OCI-LY7 (cell line): ENCODE measurements around the gene PDCD1LG2. TPM values are rescaled to one million over a fixed set of nuclear protein-coding genes. Genes with fewer than 3 reads are reported as not detected.

ENCODE experiments used
- BruUV-seq: library from RNA; stranded (reverse); fragments of 400-500 nt; replicated peaks from 2 replicates; lab custom pipeline; 2021; lab: Mats Ljungman, UMichigan
- CTCF ChIA-PET: fragments of 300-600 bp; sonication (Branson Sonifier 250); formaldehyde crosslinking; loops from one replicate; lab custom pipeline; 2022; ENCODE audit warnings: antibody characterized with exemption; ENCODE audit not compliant: unreplicated experiment; lab: Charles Lee
- POLR2A ChIA-PET: fragments of 300-600 bp; sonication (Branson Sonifier 250); formaldehyde crosslinking; loops from one replicate; lab custom pipeline; 2022; ENCODE audit warnings: antibody characterized with exemption; lab: Charles Lee
- DNase-seq: peaks from one replicate; pipeline ENCODE4 v3.0.0-alpha.2; 2015; ENCODE audit warnings: low spot score
- H2AFZ ChIP-seq: fragments of 200-600 bp; sonication (generic), shearing (Covaris generic); 2 replicates; pipeline ENCODE4 v1.6.1; 2014; ENCODE audit warnings: mild to moderate bottlenecking, antibody characterized with exemption, low read length, moderate library complexity
- H3K27ac ChIP-seq: fragments of 200-600 bp; sonication (generic); 2 replicates; pipeline ENCODE4 v1.5.1; 2014; ENCODE audit warnings: mixed run types, low read depth, mild to moderate bottlenecking, moderate library complexity, low read length, inconsistent platforms; ENCODE audit not compliant: poor library complexity, severe bottlenecking
- H3K36me3 ChIP-seq: fragments of 200-600 bp; sonication (generic); 2 replicates; pipeline ENCODE4 v1.6.1; 2014; ENCODE audit warnings: mild to moderate bottlenecking, antibody characterized with exemption, low read length, moderate library complexity, mixed read lengths; ENCODE audit not compliant: insufficient read depth
- H3K4me1 ChIP-seq: fragments of 200-600 bp; sonication (generic); 2 replicates; pipeline ENCODE4 v1.5.1; 2014; ENCODE audit warnings: mild to moderate bottlenecking, low read length; ENCODE audit not compliant: insufficient read depth, poor library complexity, severe bottlenecking
- H3K4me2 ChIP-seq: fragments of 200-600 bp; sonication (generic); 2 replicates; pipeline ENCODE4 v1.6.1; 2014; ENCODE audit warnings: mild to moderate bottlenecking, low read length
- H3K4me3 ChIP-seq: fragments of 200-600 bp; sonication (generic); 2 replicates; pipeline ENCODE4 v1.5.1; 2014; ENCODE audit warnings: mild to moderate bottlenecking, low read depth, low read length; ENCODE audit not compliant: poor library complexity, severe bottlenecking
- H3K79me2 ChIP-seq: fragments of 200-600 bp; sonication (generic); 2 replicates; pipeline ENCODE4 v1.6.1; 2016; ENCODE audit warnings: low read depth, mild to moderate bottlenecking, low read length, moderate library complexity, mixed read lengths; ENCODE audit not compliant: insufficient read depth
- H3K9me2 ChIP-seq: fragments of 200-600 bp; sonication (generic); 2 replicates; pipeline ENCODE4 v1.6.1; 2016; ENCODE audit warnings: mild to moderate bottlenecking, low read length, mixed read lengths; ENCODE audit not compliant: insufficient read depth
- H3K9me3 ChIP-seq: fragments of 200-600 bp; sonication (generic); 2 replicates; pipeline ENCODE4 v1.6.1; 2014; ENCODE audit warnings: mild to moderate bottlenecking, mixed run types, low read length, mixed read lengths
- H4K20me1 ChIP-seq: fragments of 200-600 bp; sonication (generic); 2 replicates; pipeline ENCODE4 v1.6.1; 2014; ENCODE audit warnings: mild to moderate bottlenecking, antibody characterized with exemption, low read length, moderate library complexity, mixed read lengths; ENCODE audit not compliant: insufficient read depth
- CTCF ChIP-seq: fragments of 200-600 bp; sonication (generic); conservative IDR thresholded peaks from 2 replicates; pipeline ENCODE4 v1.5.1; 2014; ENCODE audit warnings: mild to moderate bottlenecking, antibody characterized with exemption, low read length, moderate library complexity, mixed read lengths
- EZH2phosphoT487 ChIP-seq: fragments of 200-600 bp; sonication (generic); IDR thresholded peaks from 2 replicates; pipeline ENCODE4 v1.6.1; 2018; ENCODE audit warnings: low read depth, borderline replicate concordance, mild to moderate bottlenecking, mixed run types, antibody characterized with exemption, low read length, moderate library complexity, mixed read lengths
- intact Hi-C: fragments of 100-400 bp; cut with micrococcal nuclease; formaldehyde crosslinking; loops from one replicate; pipeline ENCODE4 v1.10.0; 2022; ENCODE audit not compliant: unreplicated experiment
- total RNA-seq, 2 experiments: library from RNA; depleted of rRNA in 1 of 2; stranded (reverse); fragments of >200 nt in 1 of 2; shearing (Covaris generic) in 1 of 2; gene quantifications; 2 replicates each; pipeline ENCODE4 v1.2.3, GENCODE V29; 2014 to 2022

The PDCD1LG2 gene
- total RNA-seq, 2 experiments from 2014 or later, result not detected

GRCh38 chr9:5562806-5563416 is 52.6 kb downstream of the PDCD1LG2 start:
- H2AFZ ChIP-seq, result no peak overlapping the region
- DNase-seq, result no peak
- H3K9me3 ChIP-seq, result no peaks in the 10 kb centered on the region
- ChIA-PET CTCF (no interaction called here), POLR2A (interaction anchor here (0.8 to 1.2 kb wide), 2 partner anchors 9 to 33 kb away, joined by 4 read pairs; no protein-coding TSS in a partner anchor)
- TF ChIP-seq EZH2phosphoT487 (no peak), CTCF (no peak)
- no TSS peak for BruUV-seq
- H3K79me2 ChIP-seq, result no peaks in the 10 kb centered on the region
- intact Hi-C loops, result no loop called here
- no peaks in the 10 kb centered on the region for H3K9me2 ChIP-seq
- H3K27ac ChIP-seq, result no peak overlapping the region
- H3K4me1 ChIP-seq, result peaks cover 9% of the 10 kb centered on the region
- H3K36me3 ChIP-seq, result no peaks in the 10 kb centered on the region
- H3K4me3 ChIP-seq, result no peak overlapping the region
- no peaks in the 10 kb centered on the region for H4K20me1 ChIP-seq
- H3K4me2 ChIP-seq, result no peak overlapping the region

GRCh38 chr9:5563417-5563815 is 53.1 kb downstream of the PDCD1LG2 start:
- H3K36me3 ChIP-seq, result no peaks in the 10 kb centered on the region
- H3K27ac ChIP-seq, result no peak overlapping the region
- POLR2A ChIA-PET, result interaction anchor here (1.2 to 2.0 kb wide), 3 partner anchors 29 to 33 kb away, joined by 4 to 7 read pairs (median 6); no protein-coding TSS in a partner anchor
- no TSS peak for BruUV-seq
- no peak overlapping the region for H3K4me2 ChIP-seq
- H3K9me2 ChIP-seq, result no peaks in the 10 kb centered on the region
- intact Hi-C loops, result no loop called here
- H3K79me2 ChIP-seq, result no peaks in the 10 kb centered on the region
- no peak for TF ChIP-seq EZH2phosphoT487
- no peak for TF ChIP-seq CTCF
- CTCF ChIA-PET, result no interaction called here
- H4K20me1 ChIP-seq, result no peaks in the 10 kb centered on the region
- H3K4me1 ChIP-seq, result peaks cover 9% of the 10 kb centered on the region
- no peak overlapping the region for H2AFZ ChIP-seq
- no peak overlapping the region for H3K4me3 ChIP-seq
- DNase-seq, result no peak
- H3K9me3 ChIP-seq, result no peaks in the 10 kb centered on the region

GRCh38 chr9:5563886-5564285 is 53.6 kb downstream of the PDCD1LG2 start:
- ChIA-PET CTCF (no interaction called here), POLR2A (interaction anchor here (1.2 to 2.0 kb wide), 3 partner anchors 29 to 34 kb away, joined by 4 to 7 read pairs (median 6); no protein-coding TSS in a partner anchor)
- Histone ChIP-seq H3K4me1 (peaks cover 11% of the 10 kb centered on the region), H2AFZ (no peak overlapping the region), H3K79me2 (no peaks in the 10 kb centered on the region), H3K4me3 (no peak overlapping the region), H4K20me1 (no peaks in the 10 kb centered on the region), H3K9me3 (no peaks in the 10 kb centered on the region), H3K4me2 (no peak overlapping the region), H3K27ac (no peak overlapping the region), H3K9me2 (no peaks in the 10 kb centered on the region), H3K36me3 (no peaks in the 10 kb centered on the region)
- intact Hi-C loops, result no loop called here
- no peak for DNase-seq
- TF ChIP-seq CTCF (no peak), EZH2phosphoT487 (no peak)
- no TSS peak for BruUV-seq
